Calu3 (cell line): ENCODE measurements around the gene RPS6KC1. TPM values are rescaled to one million over a fixed set of nuclear protein-coding genes. Genes with fewer than 3 reads are reported as not detected.
"Not testable (repeated sequence)": the region's sequence is repeated elsewhere in the genome, so short reads cannot be mapped to it uniquely, and the experiment has no call there.

Experiments used
- BruUV-seq: library from RNA; stranded (reverse); fragments of 400-500 nt; replicated peaks from 2 replicates; lab custom pipeline; 2021; lab: Mats Ljungman, UMichigan
- CTCF ChIA-PET: fragments of 300-600 bp; sonication (Branson Sonifier 250); formaldehyde crosslinking; loops from one replicate; lab custom pipeline; 2022; ENCODE audit warnings: antibody characterized with exemption; lab: Charles Lee
- DNase-seq: peaks from one replicate; pipeline ENCODE4 v3.0.0; 2022
- H3K27ac Mint-ChIP-seq: one replicate; pipeline ENCODE4 v1.8.0; 2022; ENCODE audit warnings: mixed read lengths; ENCODE audit not compliant: unreplicated experiment
- H3K27me3 Mint-ChIP-seq: one replicate; pipeline ENCODE4 v1.8.0; 2022; ENCODE audit warnings: mixed read lengths; ENCODE audit not compliant: unreplicated experiment
- H3K36me3 Mint-ChIP-seq: one replicate; pipeline ENCODE4 v1.8.0; 2022; ENCODE audit warnings: mild to moderate bottlenecking, moderate library complexity, mixed read lengths; ENCODE audit not compliant: insufficient read depth, unreplicated experiment
- H3K4me1 Mint-ChIP-seq: one replicate; pipeline ENCODE4 v1.8.0; 2022; ENCODE audit warnings: mild to moderate bottlenecking, low read depth, mixed read lengths; ENCODE audit not compliant: unreplicated experiment
- H3K4me3 Mint-ChIP-seq: one replicate; pipeline ENCODE4 v1.8.0; 2022; ENCODE audit warnings: mild to moderate bottlenecking, low read depth, moderate library complexity, mixed read lengths; ENCODE audit not compliant: unreplicated experiment
- H3K9me3 Mint-ChIP-seq: one replicate; pipeline ENCODE4 v1.8.0; 2022; ENCODE audit warnings: low read depth, mixed read lengths; ENCODE audit not compliant: unreplicated experiment
- CTCF ChIP-seq: fragments of 200-600 bp; IDR thresholded peaks from one replicate; pipeline ENCODE4 v1.8.0; 2022; ENCODE audit warnings: antibody characterized with exemption; ENCODE audit not compliant: unreplicated experiment
- intact Hi-C: fragments of 100-400 bp; cut with micrococcal nuclease; formaldehyde crosslinking; loops from one replicate; pipeline ENCODE4 v1.10.0; 2022; ENCODE audit not compliant: unreplicated experiment
- total RNA-seq: library from RNA; stranded (reverse); gene quantifications from 2 replicates; pipeline ENCODE4 v1.2.3, GENCODE V29; 2022

RPS6KC1 gene
- total RNA-seq, 1 experiment from 2014 or later, result 23.5 TPM

- no peaks in the 10 kb centered on the region for H3K4me1 Mint-ChIP-seq
- BruUV-seq, result no TSS peak
- H3K9me3 Mint-ChIP-seq, result peaks cover 4% of the 10 kb centered on the region
- TF ChIP-seq CTCF, result no peak
- no peaks in the 10 kb centered on the region for H3K27me3 Mint-ChIP-seq
- DNase-seq, result no peak
- CTCF ChIA-PET, result no interaction called here
- no peaks in the 10 kb centered on the region for H3K36me3 Mint-ChIP-seq
- intact Hi-C loops, result no loop called here
- H3K27ac Mint-ChIP-seq, result no peak overlapping the region
- H3K4me3 Mint-ChIP-seq, result no peak overlapping the region
Observed at GRCh38 chr1:213201380-213202155, 150.5 kb downstream of the RPS6KC1 start.

- no peaks in the 10 kb centered on the region for H3K27me3 Mint-ChIP-seq
- intact Hi-C loops, result no loop called here
- no peak overlapping the region for H3K4me3 Mint-ChIP-seq
- CTCF ChIA-PET, result no interaction called here
- H3K36me3 Mint-ChIP-seq, result peaks cover 5% of the 10 kb centered on the region
- TF ChIP-seq CTCF, result no peak
- DNase-seq, result no peak
- no peak overlapping the region for H3K27ac Mint-ChIP-seq
- peaks cover 11% of the 10 kb centered on the region for H3K9me3 Mint-ChIP-seq
- no peaks in the 10 kb centered on the region for H3K4me1 Mint-ChIP-seq
- no TSS peak for BruUV-seq
Observed at GRCh38 chr1:213211201-213211600, 160.2 kb downstream of the RPS6KC1 start.

- H3K27me3 Mint-ChIP-seq, H3K27ac Mint-ChIP-seq, DNase-seq, H3K36me3 Mint-ChIP-seq, CTCF ChIA-PET, H3K9me3 Mint-ChIP-seq, H3K4me3 Mint-ChIP-seq, intact Hi-C loops, H3K4me1 Mint-ChIP-seq, BruUV-seq: not testable (repeated sequence)
Observed at GRCh38 chr1:213219076-213219475, 168.0 kb downstream of the RPS6KC1 start.

- Mint-ChIP-seq H3K4me1 (no peaks in the 10 kb centered on the region), H3K36me3 (no peaks in the 10 kb centered on the region), H3K4me3 (no peak overlapping the region), H3K27me3 (no peaks in the 10 kb centered on the region), H3K9me3 (peaks cover 4% of the 10 kb centered on the region), H3K27ac (no peak overlapping the region)
- CTCF ChIA-PET, result no interaction called here
- BruUV-seq, result no TSS peak
- DNase-seq, result no peak
- no peak for TF ChIP-seq CTCF
- intact Hi-C loops, result no loop called here
Observed at GRCh38 chr1:213221209-213221608, 170.2 kb downstream of the RPS6KC1 start.

GRCh38 chr1:213227458-213227857 is 176.4 kb downstream of the RPS6KC1 start:
- CTCF ChIA-PET, result no interaction called here
- intact Hi-C loops, result no loop called here

More at GRCh38 chr1:213227458-213227857, 176.4 kb downstream of the RPS6KC1 start:
- no peak for TF ChIP-seq CTCF
- Mint-ChIP-seq H3K27me3 (no peaks in the 10 kb centered on the region), H3K27ac (no peak overlapping the region), H3K36me3 (no peaks in the 10 kb centered on the region), H3K4me1 (peaks cover 8% of the 10 kb centered on the region), H3K9me3 (no peaks in the 10 kb centered on the region), H3K4me3 (no peak overlapping the region)
- no peak for DNase-seq
- no TSS peak for BruUV-seq
